GM13977 (cell line): ENCODE measurements around the gene MTHFD1.

Experiments
- DNase-seq: peaks from one replicate; pipeline ENCODE4 v3.0.0; 2012; ENCODE audit warnings: low spot score
- in situ Hi-C: fragments of 300-500 bp; cut with MboI; formaldehyde crosslinking; loops from one replicate; pipeline ENCODE4 v1.12.0; 2022; ENCODE audit warnings: low sequenced_read_pairs, low pct_unique_long_range_greater_than_20kb, mixed read lengths, inconsistent platforms; ENCODE audit not compliant: unreplicated experiment
- TF ChIP-seq, protein P1 (sequence below): IDR thresholded peaks from 2 replicates; pipeline ENCODE4 v1.5.1; 2012; ENCODE audit warnings: mild to moderate bottlenecking, control low read depth; ENCODE audit not compliant: insufficient read depth; ENCODE audit errors: extremely low read depth, missing control alignments

Gene MTHFD1

GRCh38 chr14:64438181-64438841, 50.2 kb downstream of the MTHFD1 start:
- in situ Hi-C loops = no loop called here
- TF ChIP-seq, protein P1, sequence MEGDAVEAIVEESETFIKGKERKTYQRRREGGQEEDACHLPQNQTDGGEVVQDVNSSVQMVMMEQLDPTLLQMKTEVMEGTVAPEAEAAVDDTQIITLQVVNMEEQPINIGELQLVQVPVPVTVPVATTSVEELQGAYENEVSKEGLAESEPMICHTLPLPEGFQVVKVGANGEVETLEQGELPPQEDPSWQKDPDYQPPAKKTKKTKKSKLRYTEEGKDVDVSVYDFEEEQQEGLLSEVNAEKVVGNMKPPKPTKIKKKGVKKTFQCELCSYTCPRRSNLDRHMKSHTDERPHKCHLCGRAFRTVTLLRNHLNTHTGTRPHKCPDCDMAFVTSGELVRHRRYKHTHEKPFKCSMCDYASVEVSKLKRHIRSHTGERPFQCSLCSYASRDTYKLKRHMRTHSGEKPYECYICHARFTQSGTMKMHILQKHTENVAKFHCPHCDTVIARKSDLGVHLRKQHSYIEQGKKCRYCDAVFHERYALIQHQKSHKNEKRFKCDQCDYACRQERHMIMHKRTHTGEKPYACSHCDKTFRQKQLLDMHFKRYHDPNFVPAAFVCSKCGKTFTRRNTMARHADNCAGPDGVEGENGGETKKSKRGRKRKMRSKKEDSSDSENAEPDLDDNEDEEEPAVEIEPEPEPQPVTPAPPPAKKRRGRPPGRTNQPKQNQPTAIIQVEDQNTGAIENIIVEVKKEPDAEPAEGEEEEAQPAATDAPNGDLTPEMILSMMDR = no peak
- DNase-seq = no peak

- in situ Hi-C loops = no loop called here
- no peak for DNase-seq
- TF ChIP-seq, protein P1 = no peak
Measured at GRCh38 chr14:64439141-64439540, 51.0 kb downstream of the MTHFD1 start.

GRCh38 chr14:64440494-64440893, 52.3 kb downstream of the MTHFD1 start:
- in situ Hi-C loops = no loop called here
- TF ChIP-seq, protein P1 = no peak
- no peak for DNase-seq

DNA sequence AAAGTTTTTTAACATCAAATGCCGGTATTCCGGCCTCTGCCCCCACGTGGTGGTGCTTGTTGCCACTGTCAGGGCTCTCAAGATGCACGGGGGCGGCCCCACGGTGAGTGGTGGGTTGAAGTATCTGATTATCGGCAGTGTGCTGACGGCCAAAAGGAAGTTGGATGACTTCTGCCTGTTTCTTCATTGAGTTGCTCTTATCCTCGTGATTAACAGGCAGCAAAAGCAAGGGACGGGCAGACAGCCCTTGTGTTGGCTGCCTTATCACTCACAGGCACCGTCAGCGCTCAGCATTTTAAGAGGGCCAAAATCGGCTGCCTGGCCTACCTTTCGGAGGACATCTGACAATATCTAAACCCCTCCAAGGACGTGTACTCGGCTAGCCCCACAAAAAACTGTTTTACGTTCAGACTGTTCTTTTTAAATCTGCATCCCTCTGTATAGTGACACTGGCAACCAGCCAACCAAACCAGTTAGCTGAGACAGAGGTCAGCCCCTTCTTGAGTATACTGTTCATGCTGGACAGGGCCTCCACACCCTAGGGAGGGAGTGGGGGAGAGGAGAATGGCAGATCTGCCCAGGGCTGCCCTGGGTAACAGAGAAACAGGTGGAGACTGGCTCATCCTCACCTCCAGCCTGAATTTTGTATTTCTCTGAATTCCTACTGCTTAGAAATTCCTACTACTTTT, 54.3 kb downstream of the MTHFD1 start:
- in situ Hi-C loops = no loop called here
- TF ChIP-seq, protein P1 = no peak
- no peak for DNase-seq

DNA sequence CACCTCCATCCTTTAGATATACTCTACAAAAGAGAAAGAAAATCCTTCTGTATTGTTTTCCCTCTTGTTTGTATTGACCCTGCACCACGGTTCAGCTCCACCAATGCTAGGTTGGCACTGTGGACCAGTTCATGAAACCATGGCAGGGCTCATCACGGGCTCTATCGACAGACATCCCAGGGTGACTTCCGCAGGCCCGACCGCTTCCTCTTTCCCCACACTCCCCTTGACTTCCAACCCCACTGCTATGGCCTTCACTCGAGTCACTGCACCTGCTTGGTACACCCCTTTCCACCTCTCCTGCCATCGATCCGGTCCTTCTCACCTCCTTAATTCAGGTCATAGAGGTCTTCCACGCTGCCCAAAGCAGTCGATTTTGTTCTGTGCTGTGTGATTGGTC, 56.0 kb downstream of the MTHFD1 start:
- TF ChIP-seq, protein P1 = no peak
- DNase-seq = no peak
- in situ Hi-C loops = no loop called here

- peak; percentile 85 for DNase-seq
- TF ChIP-seq, protein P1 = no peak
Measured at GRCh38 chr14:64444984-64445845, 57.1 kb downstream of the MTHFD1 start.

More at GRCh38 chr14:64444984-64445845, 57.1 kb downstream of the MTHFD1 start:
- in situ Hi-C loops = no loop called here
